HEK293 (cell line): Measurements from ENCODE around the gene KCNMA1.

Experiments
- CTCF ChIA-PET: fragments of 350-600 bp; formaldehyde crosslinking; extraction: SDS; loops from one replicate; lab custom pipeline; 2021; ENCODE audit warnings: antibody characterized with exemption; lab: Yijun Ruan, JAX
- POLR2A ChIA-PET: fragments of 300-600 bp; formaldehyde crosslinking; extraction: SDS; loops from one replicate; lab custom pipeline; 2020; ENCODE audit warnings: antibody characterized with exemption, inconsistent platforms; lab: Yijun Ruan, JAX
- H3K27ac ChIP-seq: fragments of 200-500 bp; sonication (Bioruptor generic); 2 replicates; pipeline ENCODE4 v1.5.1; 2014; ENCODE audit warnings: low read depth, low read length, control low read depth, inconsistent platforms; ENCODE audit errors: extremely low read depth
- H3K36me3 ChIP-seq, 2 experiments: fragments of 200-500 bp in 1 of 2; sonication (Bioruptor generic) in 1 of 2; 1 replicate in 1 of 2; 2 replicates in 1 of 2; pipeline ENCODE4 v1.5.1; 2014 to 2017; ENCODE audit warnings: inconsistent platforms in 2 of 2, low read length in 2 of 2; ENCODE audit not compliant: control insufficient read depth in 2 of 2, insufficient read depth in 1 of 2
- H3K4me1 ChIP-seq: fragments of 200-500 bp; sonication (Bioruptor generic); 2 replicates; pipeline ENCODE4 v1.5.1; 2014; ENCODE audit warnings: mild to moderate bottlenecking, low read length, inconsistent platforms; ENCODE audit not compliant: control insufficient read depth, insufficient read depth
- H3K4me3 ChIP-seq: 2 replicates; pipeline ENCODE4 v1.5.1; 2011; ENCODE audit warnings: low read depth, mild to moderate bottlenecking, control low read depth, low read length, moderate library complexity
- H3K9me3 ChIP-seq: fragments of 200-500 bp; sonication (Bioruptor generic); 2 replicates; pipeline ENCODE4 v1.5.1; 2014; ENCODE audit warnings: low read depth, low read length, inconsistent platforms; ENCODE audit not compliant: control insufficient read depth, insufficient read depth
- AEBP2 ChIP-seq: fragments of 450-650 bp; formaldehyde crosslinking; IDR thresholded peaks from 2 replicates; pipeline ENCODE4 v1.5.1; 2016; ENCODE audit warnings: missing biosample characterization, missing genetic modification characterization, borderline replicate concordance
- BCL6B ChIP-seq: fragments of 450-650 bp; formaldehyde crosslinking; IDR thresholded peaks from 2 replicates; pipeline ENCODE4 v1.5.1; 2017; ENCODE audit warnings: missing biosample characterization, missing genetic modification characterization
- ELK4 ChIP-seq: IDR thresholded peaks from 2 replicates; pipeline ENCODE4 v1.6.1; 2011; ENCODE audit warnings: mild to moderate bottlenecking, low read depth, low read length, borderline replicate concordance
- GLI2 ChIP-seq: fragments of 450-650 bp; formaldehyde crosslinking; IDR thresholded peaks from 2 replicates; pipeline ENCODE4; 2017; ENCODE audit warnings: missing biosample characterization, missing genetic modification characterization, low read depth, borderline replicate concordance
- PRDM1 ChIP-seq: fragments of 450-650 bp; formaldehyde crosslinking; IDR thresholded peaks from 2 replicates; pipeline ENCODE4; 2016; ENCODE audit warnings: missing biosample characterization, missing genetic modification characterization
- PRDM10 ChIP-seq: fragments of 450-650 bp; formaldehyde crosslinking; IDR thresholded peaks from 2 replicates; pipeline ENCODE4 v1.5.1; 2016; ENCODE audit warnings: missing biosample characterization, missing genetic modification characterization
- SETDB1 ChIP-seq: IDR thresholded peaks from one replicate; pipeline ENCODE4 v1.6.1; 2017; ENCODE audit warnings: mild to moderate bottlenecking, low read length, moderate library complexity, mixed read lengths; ENCODE audit not compliant: insufficient read length
- ZEB2 ChIP-seq: fragments of 450-650 bp; formaldehyde crosslinking; IDR thresholded peaks from 2 replicates; pipeline ENCODE4 v1.5.1; 2016; ENCODE audit warnings: missing biosample characterization, missing genetic modification characterization
- ZNF148 ChIP-seq: fragments of 450-650 bp; formaldehyde crosslinking; IDR thresholded peaks from 2 replicates; pipeline ENCODE4 v1.5.0; 2017; ENCODE audit warnings: missing biosample characterization, missing genetic modification characterization, borderline replicate concordance
- ZNF266 ChIP-seq: fragments of 450-650 bp; formaldehyde crosslinking; IDR thresholded peaks from 2 replicates; pipeline ENCODE4 v1.5.1; 2016; ENCODE audit warnings: missing biosample characterization, missing genetic modification characterization, low read depth
- ZNF280D ChIP-seq: fragments of 450-650 bp; formaldehyde crosslinking; IDR thresholded peaks from 2 replicates; pipeline ENCODE4 v1.5.1; 2016; ENCODE audit warnings: missing biosample characterization, missing genetic modification characterization
- ZNF513 ChIP-seq: fragments of 450-650 bp; IDR thresholded peaks from 2 replicates; pipeline ENCODE4 v1.5.1; 2018; ENCODE audit warnings: missing biosample characterization, missing genetic modification characterization
- ZNF600 ChIP-seq: fragments of 450-650 bp; formaldehyde crosslinking; IDR thresholded peaks from 2 replicates; pipeline ENCODE4 v1.5.1; 2016; ENCODE audit warnings: missing biosample characterization, missing genetic modification characterization
- ZNF670 ChIP-seq: fragments of 450-650 bp; formaldehyde crosslinking; IDR thresholded peaks from 2 replicates; pipeline ENCODE4 v1.5.1; 2016; ENCODE audit warnings: missing biosample characterization, missing genetic modification characterization, low read depth
- ZNF692 ChIP-seq: fragments of 450-650 bp; formaldehyde crosslinking; IDR thresholded peaks from 2 replicates; pipeline ENCODE4 v1.5.1; 2016; ENCODE audit warnings: missing biosample characterization, missing genetic modification characterization
- ZNF768 ChIP-seq: fragments of 450-650 bp; formaldehyde crosslinking; IDR thresholded peaks from 2 replicates; pipeline ENCODE4 v1.5.1; 2018; ENCODE audit warnings: missing biosample characterization, mild to moderate bottlenecking, missing genetic modification characterization
- ZNF837 ChIP-seq: fragments of 450-650 bp; formaldehyde crosslinking; IDR thresholded peaks from 2 replicates; pipeline ENCODE4 v1.5.1; 2016; ENCODE audit warnings: missing biosample characterization, missing genetic modification characterization

KCNMA1 gene

GRCh38 chr10:77513781-77514331 lies 123.8 kb downstream of the KCNMA1 start:
- no peaks in the 10 kb centered on the region for H3K4me1 ChIP-seq
- H3K9me3 ChIP-seq: no peaks in the 10 kb centered on the region
- no peak overlapping the region for H3K4me3 ChIP-seq
- ChIA-PET CTCF (interaction anchor here (0.6 to 1.2 kb wide), 2 partner anchors 9 to 128 kb away, joined by 3 to 4 read pairs; no protein-coding TSS in a partner anchor), POLR2A (no interaction called here)
- H3K36me3 ChIP-seq: no peaks in the 10 kb centered on the region
- no peak overlapping the region for H3K27ac ChIP-seq
- TF ChIP-seq GLI2 (tag by site-specific recombination): no peak
- no peak for TF ChIP-seq ZNF148 (tag by site-specific recombination)
- TF ChIP-seq ZNF670 (tag by site-specific recombination): no peak
- peak; percentile 82 for TF ChIP-seq ZNF692 (tag by site-specific recombination)
- no peak for TF ChIP-seq ZNF768 (tag by site-specific recombination)
- no peak for TF ChIP-seq PRDM1 (tag by site-specific recombination)
- TF ChIP-seq AEBP2 (tag by site-specific recombination): no peak
- TF ChIP-seq ELK4: no peak
- 0 out of 2 replicates have a peak, but pooled peaks have one; percentile 40 for TF ChIP-seq PRDM10 (tag by site-specific recombination)
- TF ChIP-seq ZNF280D: no peak
- no peak for TF ChIP-seq ZNF513
- no peak for TF ChIP-seq ZEB2 (tag by site-specific recombination)
- no peak for TF ChIP-seq ZNF837
- no peak for TF ChIP-seq SETDB1
- TF ChIP-seq BCL6B (tag by site-specific recombination): no peak
- TF ChIP-seq ZNF600 (tag by site-specific recombination): peak; percentile 81
- no peak for TF ChIP-seq ZNF266
